Activated CD4-positive, alpha-beta T cell treated with anti-CD3 and anti-CD28 coated beads, Interleukin-2, amount 10 ng/mL, durations not matched to agents 7 days and 5 days (primary cell): ENCODE measurements around the gene MED12L. TPM values are rescaled to one million over a fixed set of nuclear protein-coding genes. Genes with fewer than 3 reads are reported as not detected.

Experiments used
- CTCF ChIA-PET: fragments of 350-600 bp; sonication (Branson Sonifier 250); formaldehyde crosslinking; loops from one replicate; lab custom pipeline; 2021; ENCODE audit warnings: antibody characterized with exemption; lab: Charles Lee
- POLR2A ChIA-PET: fragments of 350-600 bp; sonication (Branson Sonifier 250); formaldehyde crosslinking; loops from one replicate; lab custom pipeline; 2021; ENCODE audit warnings: antibody characterized with exemption; lab: Charles Lee
- DNase-seq: peaks from one replicate; pipeline ENCODE4 v3.0.0-alpha.2; 2020
- H3K27ac Mint-ChIP-seq: one replicate; pipeline ENCODE4 v1.8.0; 2021; ENCODE audit warnings: mild to moderate bottlenecking, moderate library complexity, mixed read lengths
- H3K27me3 Mint-ChIP-seq: one replicate; pipeline ENCODE4 v1.8.0; 2021; ENCODE audit warnings: mixed read lengths
- H3K36me3 Mint-ChIP-seq: one replicate; pipeline ENCODE4 v1.8.0; 2021; ENCODE audit warnings: low read depth, mixed read lengths
- H3K4me1 Mint-ChIP-seq: one replicate; pipeline ENCODE4 v1.8.0; 2021; ENCODE audit warnings: mixed read lengths
- H3K4me3 Mint-ChIP-seq: one replicate; pipeline ENCODE4 v1.8.0; 2021; ENCODE audit warnings: mild to moderate bottlenecking, moderate library complexity, mixed read lengths
- H3K9me3 Mint-ChIP-seq: one replicate; pipeline ENCODE4 v1.8.0; 2021; ENCODE audit warnings: mixed read lengths
- total RNA-seq, 2 experiments: library from RNA; stranded (reverse); gene quantifications; one replicate each; pipeline ENCODE4 v1.2.3, GENCODE V29; 2021

Gene MED12L
- total RNA-seq, 2 experiments from 2014 or later = 0.35 to 0.92 TPM

DNA sequence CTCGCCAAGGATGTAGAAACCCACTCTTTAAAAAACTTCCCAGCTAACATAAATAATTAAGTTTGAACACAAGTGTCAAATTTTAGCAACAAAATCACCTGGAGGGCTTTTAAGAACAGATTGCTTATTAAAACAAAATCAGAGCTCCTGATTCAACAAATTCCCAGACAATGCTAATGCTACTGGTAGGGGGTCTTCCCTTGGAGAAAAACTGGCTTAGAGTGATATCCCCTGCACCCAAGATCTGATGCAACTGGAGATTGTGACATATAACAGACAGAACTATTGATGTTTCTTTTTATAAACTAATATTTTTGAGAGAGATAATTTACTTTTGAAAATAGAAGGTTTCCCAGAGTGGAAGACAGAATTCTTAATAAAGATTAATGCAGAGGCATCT lies 355.5 kb downstream of the MED12L start:
- Mint-ChIP-seq H3K4me3 (no peak overlapping the region), H3K9me3 (no peaks in the 10 kb centered on the region), H3K4me1 (no peaks in the 10 kb centered on the region), H3K27ac (no peak overlapping the region), H3K36me3 (no peaks in the 10 kb centered on the region), H3K27me3 (no peaks in the 10 kb centered on the region)
- no peak for DNase-seq
- ChIA-PET POLR2A (no interaction called here), CTCF (no interaction called here)

DNA sequence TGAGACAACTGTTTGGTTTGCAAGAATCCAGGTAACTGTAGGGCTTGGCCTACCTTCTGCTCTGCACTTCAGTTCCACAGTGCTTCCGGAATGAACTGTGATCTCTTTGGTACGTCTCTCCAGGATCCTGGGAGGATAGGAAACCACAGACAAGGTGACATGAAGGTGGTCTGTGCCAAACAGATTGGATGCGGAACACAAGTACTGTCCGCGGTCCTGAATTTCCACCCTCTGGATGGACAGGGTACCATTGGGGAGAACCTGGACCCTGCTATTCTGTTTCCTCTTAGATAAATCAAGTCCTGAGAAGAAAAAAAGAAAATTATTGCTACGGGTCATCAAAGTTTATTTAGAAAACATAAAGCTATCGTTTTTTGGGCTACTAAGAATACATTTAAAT lies 358.1 kb downstream of the MED12L start:
- Mint-ChIP-seq H3K27ac (no peak overlapping the region), H3K4me3 (no peak overlapping the region), H3K9me3 (no peaks in the 10 kb centered on the region), H3K4me1 (no peaks in the 10 kb centered on the region), H3K36me3 (no peaks in the 10 kb centered on the region), H3K27me3 (peaks cover 2% of the 10 kb centered on the region)
- no peak for DNase-seq
- ChIA-PET CTCF (no interaction called here), POLR2A (no interaction called here)

DNA sequence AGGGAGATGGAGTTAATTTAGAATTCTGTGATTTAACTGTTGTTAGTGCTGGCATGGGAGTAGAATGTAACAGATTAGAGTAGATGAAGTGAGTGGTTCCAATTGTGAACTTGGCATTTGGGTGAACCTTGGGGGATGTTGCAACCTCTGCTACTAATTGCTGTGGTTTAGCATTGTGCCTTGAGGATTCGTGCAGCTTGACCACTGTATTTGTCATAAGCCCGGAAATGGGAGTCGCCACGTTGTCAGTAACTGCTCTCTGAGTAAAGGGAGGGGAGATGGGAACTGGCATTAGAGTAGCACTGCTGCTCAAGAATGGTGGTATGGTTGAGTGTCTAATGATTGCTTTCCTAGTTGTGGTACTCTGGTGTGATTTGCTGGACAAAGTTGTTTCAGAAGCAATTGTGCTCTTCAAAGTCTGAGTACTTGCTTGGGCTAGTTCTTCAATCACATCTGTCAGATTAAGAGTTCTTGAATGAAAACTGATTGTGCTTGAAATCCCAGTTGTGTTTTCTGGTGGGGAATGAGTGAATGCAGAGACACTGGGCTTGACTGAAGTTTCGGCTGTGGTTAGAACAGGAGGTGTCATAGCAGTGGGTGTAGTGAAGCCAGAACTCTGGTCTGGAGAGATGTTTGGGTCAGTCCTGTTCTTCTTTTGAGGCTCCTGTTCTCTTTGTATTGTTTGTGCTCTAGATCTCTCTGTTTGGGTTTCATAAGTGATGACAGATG lies 360.0 kb downstream of the MED12L start:
- CTCF ChIA-PET = no interaction called here

DNA sequence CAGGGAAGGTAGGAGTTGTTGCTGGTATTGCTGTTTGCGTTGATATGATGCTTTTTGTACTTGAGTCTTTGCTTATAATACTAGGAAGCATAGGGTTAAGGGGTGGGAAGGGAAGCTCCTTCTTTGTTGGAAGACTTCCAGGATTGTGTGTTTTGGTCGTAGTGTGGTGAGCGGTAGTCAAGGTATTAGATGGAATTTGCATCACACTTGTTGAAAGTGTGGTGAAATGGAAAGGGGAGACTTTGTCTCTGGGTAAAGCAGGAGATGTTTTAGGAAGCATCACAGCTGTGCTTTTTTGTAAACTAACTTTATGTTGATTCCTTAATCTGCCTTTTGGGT lies 360.5 kb downstream of the MED12L start:
- POLR2A ChIA-PET = no interaction called here
- CTCF ChIA-PET = no interaction called here
- no peaks in the 10 kb centered on the region for H3K36me3 Mint-ChIP-seq

More for the DNA sequence above, 360.0 kb downstream of the MED12L start:
- no peak for DNase-seq
- H3K4me3 Mint-ChIP-seq = no peak overlapping the region
- POLR2A ChIA-PET = no interaction called here
- no peaks in the 10 kb centered on the region for H3K36me3 Mint-ChIP-seq
- no peaks in the 10 kb centered on the region for H3K9me3 Mint-ChIP-seq
- H3K4me1 Mint-ChIP-seq = no peaks in the 10 kb centered on the region
- no peak overlapping the region for H3K27ac Mint-ChIP-seq
- peaks cover 2% of the 10 kb centered on the region for H3K27me3 Mint-ChIP-seq

DNA sequence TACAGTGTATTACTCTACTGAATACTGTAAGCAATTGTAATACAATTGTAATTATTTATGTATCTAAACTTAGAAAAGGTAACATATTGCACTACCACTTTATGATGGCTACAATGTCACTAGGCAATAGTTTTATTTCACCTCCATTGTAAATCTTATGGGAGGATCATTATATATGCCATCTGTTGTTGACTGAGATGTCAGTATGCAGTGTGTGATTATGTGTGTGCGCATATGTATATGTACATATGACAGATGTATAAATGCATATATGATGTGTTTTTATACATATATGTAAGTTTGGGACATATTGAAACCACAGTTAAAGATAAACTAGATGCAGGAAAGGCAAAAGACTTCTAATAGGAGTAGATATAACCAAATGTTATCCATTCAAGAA lies 366.9 kb downstream of the MED12L start:
- CTCF ChIA-PET = no interaction called here

More for the DNA sequence above, 360.5 kb downstream of the MED12L start:
- DNase-seq = no peak
- Mint-ChIP-seq H3K9me3 (no peaks in the 10 kb centered on the region), H3K27me3 (peaks cover 2% of the 10 kb centered on the region), H3K4me1 (no peaks in the 10 kb centered on the region), H3K27ac (no peak overlapping the region), H3K4me3 (no peak overlapping the region)

DNA sequence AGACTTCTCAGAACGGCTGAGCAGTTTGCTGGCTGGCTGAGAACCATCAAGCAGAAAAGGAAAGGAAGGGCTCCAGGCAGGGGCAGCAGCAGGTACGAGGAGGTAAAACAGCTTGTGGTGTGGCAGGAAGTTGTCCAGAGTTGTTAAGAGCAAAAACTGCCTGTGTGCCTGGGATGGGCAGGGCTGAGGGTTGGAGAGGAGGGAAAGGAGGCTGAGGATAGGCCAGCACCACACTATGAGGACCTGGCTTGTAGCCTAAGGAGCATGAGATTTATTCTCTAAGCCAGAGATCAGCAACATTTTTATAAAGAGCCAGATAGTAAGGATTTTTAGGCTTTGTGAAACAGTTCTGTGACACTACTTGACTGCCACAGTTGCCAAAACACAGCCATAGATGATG lies 367.4 kb downstream of the MED12L start:
- ChIA-PET CTCF (no interaction called here), POLR2A (no interaction called here)
- Mint-ChIP-seq H3K27ac (no peak overlapping the region), H3K36me3 (no peaks in the 10 kb centered on the region), H3K4me3 (no peak overlapping the region), H3K4me1 (no peaks in the 10 kb centered on the region), H3K9me3 (no peaks in the 10 kb centered on the region), H3K27me3 (peaks cover 9% of the 10 kb centered on the region)
- no peak for DNase-seq

More for the DNA sequence above, 366.9 kb downstream of the MED12L start:
- Mint-ChIP-seq H3K27me3 (peaks cover 9% of the 10 kb centered on the region), H3K4me1 (no peaks in the 10 kb centered on the region), H3K36me3 (no peaks in the 10 kb centered on the region), H3K4me3 (no peak overlapping the region), H3K9me3 (no peaks in the 10 kb centered on the region), H3K27ac (no peak overlapping the region)
- POLR2A ChIA-PET = no interaction called here
- no peak for DNase-seq

DNA sequence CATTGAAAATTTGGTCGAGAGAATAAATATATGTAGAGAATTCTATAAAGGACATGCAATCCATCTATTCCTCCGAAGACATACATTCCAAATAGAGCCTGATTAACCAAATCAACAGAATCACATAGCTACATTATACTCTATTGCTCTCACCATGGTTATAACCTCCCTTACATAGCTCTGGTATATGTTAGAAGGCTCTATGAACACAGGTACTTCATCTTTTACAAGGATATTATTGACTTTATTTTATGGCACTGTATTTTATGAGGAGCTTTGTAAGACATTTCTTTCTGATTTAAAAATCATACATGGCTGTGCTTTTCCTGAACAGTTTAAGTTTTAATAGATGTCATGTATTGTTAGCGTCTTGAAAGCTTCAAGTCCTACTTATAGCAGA lies 370.6 kb downstream of the MED12L start:
- Mint-ChIP-seq H3K4me1 (peaks cover 2% of the 10 kb centered on the region), H3K36me3 (no peaks in the 10 kb centered on the region), H3K9me3 (no peaks in the 10 kb centered on the region), H3K27me3 (peaks cover 29% of the 10 kb centered on the region), H3K27ac (no peak overlapping the region), H3K4me3 (no peak overlapping the region)
- DNase-seq = no peak
- CTCF ChIA-PET = interaction anchor here (0.8 kb wide), 1 partner anchor 9 kb away, joined by 3 read pairs; no protein-coding TSS in a partner anchor
- POLR2A ChIA-PET = no interaction called here

DNA sequence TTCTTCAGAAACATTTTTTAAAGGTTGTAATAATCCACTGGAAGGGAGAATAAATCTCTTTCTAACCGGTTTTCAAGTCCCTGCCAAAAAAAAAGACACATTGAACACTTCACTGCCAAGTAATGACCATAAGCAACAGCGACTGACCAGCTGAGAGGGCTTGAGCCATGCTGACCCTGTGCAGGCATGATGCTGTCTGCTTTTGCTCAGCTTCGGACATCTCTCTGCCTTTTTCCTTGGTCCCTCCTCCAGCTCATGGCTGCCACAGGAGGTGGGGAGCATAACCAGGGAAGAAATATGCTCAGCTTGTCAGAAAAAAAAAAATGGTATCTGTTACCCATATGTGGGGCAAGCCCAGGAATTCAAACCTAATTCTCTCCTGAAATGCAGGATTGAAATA lies 373.9 kb downstream of the MED12L start:
- Mint-ChIP-seq H3K27ac (no peak overlapping the region), H3K4me3 (no peak overlapping the region), H3K9me3 (no peaks in the 10 kb centered on the region), H3K27me3 (peaks cover 42% of the 10 kb centered on the region), H3K36me3 (no peaks in the 10 kb centered on the region), H3K4me1 (peaks cover 2% of the 10 kb centered on the region)
- POLR2A ChIA-PET = no interaction called here
- DNase-seq = no peak
- CTCF ChIA-PET = interaction anchor here (0.6 to 0.7 kb wide), 2 partner anchors 480 to 1115 kb away, joined by 3 read pairs; no protein-coding TSS in a partner anchor

DNA sequence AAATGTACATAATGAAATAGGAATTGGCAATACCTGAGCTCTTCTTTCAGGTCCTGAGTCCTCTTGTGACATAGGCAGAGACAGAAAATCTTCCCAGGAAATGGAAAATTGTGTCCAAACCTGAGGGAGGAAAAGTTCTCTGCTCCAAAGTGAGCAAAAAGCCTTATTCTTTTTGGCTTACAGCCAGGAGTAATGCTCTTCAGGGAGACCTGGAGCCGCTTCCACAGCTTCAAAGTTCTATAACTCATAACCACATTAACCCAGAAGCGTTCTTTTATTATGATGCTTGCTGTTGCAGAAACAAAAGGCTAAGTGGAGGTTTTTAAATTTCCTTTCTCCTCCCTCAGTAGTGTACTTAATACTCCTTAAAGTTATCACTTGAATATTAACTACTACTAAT lies 374.8 kb downstream of the MED12L start:
- no peak overlapping the region for H3K4me3 Mint-ChIP-seq
- CTCF ChIA-PET = interaction anchor here (0.7 kb wide), 1 partner anchor 479 kb away, joined by 3 read pairs; no protein-coding TSS in a partner anchor

DNA sequence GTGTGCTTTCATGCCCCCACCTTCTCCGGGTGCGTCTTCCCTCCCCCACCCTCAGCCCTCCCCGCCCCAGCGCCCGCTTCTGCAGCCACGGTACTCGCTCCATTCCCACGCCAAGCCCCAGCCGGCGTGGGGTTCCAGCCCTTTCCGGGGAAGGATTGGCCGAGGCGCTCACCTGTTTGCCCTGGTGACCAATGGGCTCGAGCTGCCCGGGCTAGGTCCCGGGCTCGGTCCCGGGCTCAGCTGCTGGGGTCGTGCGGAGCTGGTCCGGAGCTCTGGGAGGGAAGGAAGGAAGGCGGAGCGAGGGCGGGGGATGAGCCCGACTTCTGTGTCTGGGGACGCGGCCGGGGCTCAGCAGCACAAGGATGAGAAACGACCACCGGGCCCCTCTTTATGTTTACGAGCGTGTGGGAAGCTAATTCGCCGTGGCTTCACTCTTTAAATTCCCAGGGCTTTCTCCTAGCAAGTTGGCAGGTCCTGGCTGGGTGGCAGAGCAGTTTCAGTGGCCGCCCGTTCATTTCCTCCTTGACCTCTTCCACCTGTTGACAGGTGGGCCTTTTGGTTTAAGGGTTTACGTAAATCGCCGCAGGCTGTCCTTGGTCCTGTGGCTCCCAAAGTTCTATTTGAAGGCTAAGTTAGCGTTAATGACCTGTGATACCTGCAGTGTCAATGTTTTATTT lies 375.4 kb downstream of the MED12L start, which contains the start of gene IGSF10:
TSS of gene IGSF10 (minus strand) at position 288 of the 677 bp plus-strand sequence. CDS start 2,352 bp downstream, outside the sequence.
- Mint-ChIP-seq H3K9me3 (no peaks in the 10 kb centered on the region), H3K4me3 (no peak within 1 kb of the TSS), H3K27ac (no peak within 1 kb of the TSS), H3K4me1 (peaks cover 2% of the 10 kb centered on the region), H3K36me3 (no peaks in the 10 kb centered on the region), H3K27me3 (peaks cover 46% of the 10 kb centered on the region)
- DNase-seq = no peak
- ChIA-PET CTCF (no interaction called here), POLR2A (no interaction called here)

More for the DNA sequence above, 374.8 kb downstream of the MED12L start:
- H3K27ac Mint-ChIP-seq = no peak overlapping the region
- POLR2A ChIA-PET = no interaction called here
- no peak for DNase-seq
- peaks cover 2% of the 10 kb centered on the region for H3K4me1 Mint-ChIP-seq
- no peaks in the 10 kb centered on the region for H3K36me3 Mint-ChIP-seq
- H3K9me3 Mint-ChIP-seq = no peaks in the 10 kb centered on the region
- H3K27me3 Mint-ChIP-seq = peaks cover 46% of the 10 kb centered on the region

DNA sequence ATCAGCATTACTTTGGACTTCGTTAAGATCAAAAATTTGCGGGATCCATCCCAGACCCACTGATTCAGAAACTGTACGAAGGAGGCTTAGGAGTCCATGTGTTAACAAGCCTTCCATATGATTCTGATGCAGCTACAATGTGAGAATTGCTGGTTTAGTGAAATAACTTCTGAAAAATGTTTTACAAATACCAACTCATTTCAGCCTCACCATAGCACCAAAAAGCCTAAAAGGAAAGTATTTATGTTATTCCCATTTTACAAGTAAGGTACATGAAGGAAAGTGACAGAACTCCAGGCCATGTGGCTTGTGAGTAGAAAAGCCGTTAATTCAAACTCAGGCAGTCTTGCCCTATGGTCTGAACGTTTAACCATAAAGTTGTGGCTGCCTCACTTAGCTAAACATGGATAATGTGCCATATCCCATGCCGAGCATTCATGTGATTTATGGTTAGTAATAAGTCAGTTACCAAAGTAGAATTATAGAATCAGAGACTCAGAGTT lies 376.9 kb downstream of the MED12L start:
- H3K4me1 Mint-ChIP-seq = peaks cover 2% of the 10 kb centered on the region
- ChIA-PET POLR2A (no interaction called here), CTCF (no interaction called here)
- no peaks in the 10 kb centered on the region for H3K36me3 Mint-ChIP-seq
- H3K27me3 Mint-ChIP-seq = peaks cover 42% of the 10 kb centered on the region
- no peak overlapping the region for H3K27ac Mint-ChIP-seq
- no peaks in the 10 kb centered on the region for H3K9me3 Mint-ChIP-seq
- H3K4me3 Mint-ChIP-seq = no peak overlapping the region
- DNase-seq = no peak

DNA sequence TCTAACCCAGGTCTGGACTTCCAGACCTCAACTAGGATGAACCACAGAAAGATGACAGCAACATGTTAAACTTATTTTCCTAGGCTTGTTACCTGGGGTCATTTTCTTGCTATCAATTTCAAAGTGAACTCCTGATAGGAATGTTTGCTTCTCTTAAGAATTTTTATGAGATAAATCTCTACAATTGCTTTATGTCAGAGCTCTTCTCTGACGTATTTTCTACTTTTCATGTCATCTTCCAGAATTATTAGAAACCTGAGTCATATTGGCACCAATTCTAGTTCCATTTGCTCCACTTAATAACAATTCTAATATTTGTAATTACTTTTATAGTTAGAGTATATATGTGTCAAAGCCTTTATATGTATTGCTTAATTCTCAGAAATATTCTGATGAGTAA lies 377.5 kb downstream of the MED12L start:
- Mint-ChIP-seq H3K27ac (no peak overlapping the region), H3K36me3 (no peaks in the 10 kb centered on the region), H3K4me3 (no peak overlapping the region), H3K27me3 (peaks cover 42% of the 10 kb centered on the region), H3K4me1 (peaks cover 2% of the 10 kb centered on the region), H3K9me3 (no peaks in the 10 kb centered on the region)
- ChIA-PET POLR2A (no interaction called here), CTCF (no interaction called here)
- DNase-seq = no peak

DNA sequence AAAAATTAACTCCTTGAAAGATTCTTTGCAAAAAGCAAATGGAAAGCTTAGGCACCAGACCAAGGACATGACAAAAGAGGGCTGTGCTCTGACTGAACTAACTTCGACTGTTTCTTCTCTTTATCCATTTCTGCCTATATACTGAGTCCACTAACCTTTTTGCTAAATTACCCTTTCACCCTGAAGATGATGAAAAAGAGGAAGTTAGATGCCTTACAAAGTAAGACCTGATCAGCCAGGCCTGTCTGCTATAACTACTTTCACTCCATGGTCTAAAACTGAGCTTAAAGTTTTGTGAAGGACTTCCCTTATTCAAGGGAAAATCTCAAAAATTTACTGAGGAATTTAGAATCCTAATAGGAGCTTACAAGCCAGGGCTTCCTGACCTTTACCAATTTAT lies 381.6 kb downstream of the MED12L start:
- H3K4me3 Mint-ChIP-seq = no peak overlapping the region
- CTCF ChIA-PET = no interaction called here

More for the DNA sequence above, 381.6 kb downstream of the MED12L start:
- POLR2A ChIA-PET = no interaction called here
- peaks cover 13% of the 10 kb centered on the region for H3K27me3 Mint-ChIP-seq
- DNase-seq = no peak
- H3K9me3 Mint-ChIP-seq = peaks cover 2% of the 10 kb centered on the region
- no peaks in the 10 kb centered on the region for H3K4me1 Mint-ChIP-seq
- no peaks in the 10 kb centered on the region for H3K36me3 Mint-ChIP-seq
- no peak overlapping the region for H3K27ac Mint-ChIP-seq
